ENCODE measurements around the gene IFT88.

DNA sequence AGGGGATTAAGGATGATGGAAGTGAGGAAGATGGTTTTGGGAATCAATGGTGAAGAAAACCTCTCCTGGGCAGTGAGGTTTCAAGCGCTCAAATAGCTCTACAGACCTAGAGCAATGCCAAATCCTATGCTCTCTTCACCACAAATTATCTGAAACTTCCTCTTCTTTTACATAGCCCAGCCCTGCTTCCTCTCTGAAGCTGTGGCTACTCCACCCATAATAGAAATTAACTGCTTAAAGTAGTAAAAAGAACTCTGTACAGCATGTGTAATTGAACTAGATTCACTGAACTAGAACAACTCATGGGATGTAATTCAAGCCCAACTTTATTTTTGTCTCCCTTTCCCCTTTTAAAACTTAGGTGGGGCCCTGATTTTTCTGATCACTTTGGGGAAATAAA lies 20.4 kb upstream of the IFT88 start:
- TF ChIP-seq, protein P1, sequence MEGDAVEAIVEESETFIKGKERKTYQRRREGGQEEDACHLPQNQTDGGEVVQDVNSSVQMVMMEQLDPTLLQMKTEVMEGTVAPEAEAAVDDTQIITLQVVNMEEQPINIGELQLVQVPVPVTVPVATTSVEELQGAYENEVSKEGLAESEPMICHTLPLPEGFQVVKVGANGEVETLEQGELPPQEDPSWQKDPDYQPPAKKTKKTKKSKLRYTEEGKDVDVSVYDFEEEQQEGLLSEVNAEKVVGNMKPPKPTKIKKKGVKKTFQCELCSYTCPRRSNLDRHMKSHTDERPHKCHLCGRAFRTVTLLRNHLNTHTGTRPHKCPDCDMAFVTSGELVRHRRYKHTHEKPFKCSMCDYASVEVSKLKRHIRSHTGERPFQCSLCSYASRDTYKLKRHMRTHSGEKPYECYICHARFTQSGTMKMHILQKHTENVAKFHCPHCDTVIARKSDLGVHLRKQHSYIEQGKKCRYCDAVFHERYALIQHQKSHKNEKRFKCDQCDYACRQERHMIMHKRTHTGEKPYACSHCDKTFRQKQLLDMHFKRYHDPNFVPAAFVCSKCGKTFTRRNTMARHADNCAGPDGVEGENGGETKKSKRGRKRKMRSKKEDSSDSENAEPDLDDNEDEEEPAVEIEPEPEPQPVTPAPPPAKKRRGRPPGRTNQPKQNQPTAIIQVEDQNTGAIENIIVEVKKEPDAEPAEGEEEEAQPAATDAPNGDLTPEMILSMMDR (tag by site-specific recombination; IDR thresholded peaks at IDR 0.05), result no peak
- TF ChIP-seq ZNF571 (tag by site-specific recombination; IDR thresholded peaks at IDR 0.05) (no peak), ZNF10 (tag by site-specific recombination; IDR thresholded peaks at IDR 0.05) (no peak), ZNF121 (tag by site-specific recombination; IDR thresholded peaks at IDR 0.05) (no peak), YY1 (tag by site-specific recombination; IDR thresholded peaks at IDR 0.05) (no peak)
